HG03025 (cell line): ENCODE results near the gene CELF5.

Experiments
- ATAC-seq: cut with Tn5 transposase; IDR thresholded peaks from one replicate; pipeline ENCODE4 v1.9.1; 2021; ENCODE audit warnings: mild to moderate bottlenecking, moderate library complexity; ENCODE audit not compliant: unreplicated experiment, low FRiP score

Gene CELF5

DNA sequence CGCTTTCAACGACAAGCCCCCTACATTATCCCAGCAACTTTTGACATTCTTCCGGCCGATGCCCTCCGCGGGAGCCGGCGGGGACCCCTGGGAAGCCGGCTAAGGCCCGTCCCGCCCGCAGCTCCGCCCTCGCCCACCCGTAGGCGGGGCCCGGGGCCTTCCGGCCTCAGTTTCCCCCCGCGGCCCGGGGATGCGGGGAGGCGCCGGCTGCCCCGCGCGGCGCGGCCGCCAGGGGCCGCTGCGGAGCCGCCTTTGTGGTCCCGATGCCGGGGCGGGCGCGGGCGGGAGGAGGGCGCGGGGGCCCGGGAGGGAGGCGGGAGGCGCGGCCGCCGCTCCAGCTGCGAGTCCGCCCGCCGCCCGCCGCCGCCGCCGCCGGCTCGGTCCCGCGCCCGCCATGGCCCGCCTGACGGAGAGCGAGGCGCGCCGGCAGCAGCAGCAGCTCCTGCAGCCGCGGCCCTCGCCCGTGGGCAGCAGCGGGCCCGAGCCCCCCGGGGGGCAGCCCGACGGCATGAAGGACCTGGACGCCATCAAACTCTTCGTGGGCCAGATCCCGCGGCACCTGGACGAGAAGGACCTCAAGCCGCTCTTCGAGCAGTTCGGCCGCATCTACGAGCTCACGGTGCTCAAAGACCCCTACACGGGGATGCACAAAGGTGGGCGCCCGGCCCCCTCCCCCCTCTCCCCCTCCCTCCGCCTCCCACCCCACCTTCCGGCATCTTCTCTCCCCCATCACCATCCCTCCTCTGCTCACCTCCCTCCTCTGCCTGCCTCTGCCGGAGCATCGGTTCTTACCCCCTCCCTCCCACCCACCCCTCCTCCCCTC lies at the start of gene CELF5:
CELF5 (plus strand) TSS at position 316 of the 823 bp plus-strand sequence; CDS start at position 395, 79 bp downstream.
- ATAC-seq = no peak

DNA sequence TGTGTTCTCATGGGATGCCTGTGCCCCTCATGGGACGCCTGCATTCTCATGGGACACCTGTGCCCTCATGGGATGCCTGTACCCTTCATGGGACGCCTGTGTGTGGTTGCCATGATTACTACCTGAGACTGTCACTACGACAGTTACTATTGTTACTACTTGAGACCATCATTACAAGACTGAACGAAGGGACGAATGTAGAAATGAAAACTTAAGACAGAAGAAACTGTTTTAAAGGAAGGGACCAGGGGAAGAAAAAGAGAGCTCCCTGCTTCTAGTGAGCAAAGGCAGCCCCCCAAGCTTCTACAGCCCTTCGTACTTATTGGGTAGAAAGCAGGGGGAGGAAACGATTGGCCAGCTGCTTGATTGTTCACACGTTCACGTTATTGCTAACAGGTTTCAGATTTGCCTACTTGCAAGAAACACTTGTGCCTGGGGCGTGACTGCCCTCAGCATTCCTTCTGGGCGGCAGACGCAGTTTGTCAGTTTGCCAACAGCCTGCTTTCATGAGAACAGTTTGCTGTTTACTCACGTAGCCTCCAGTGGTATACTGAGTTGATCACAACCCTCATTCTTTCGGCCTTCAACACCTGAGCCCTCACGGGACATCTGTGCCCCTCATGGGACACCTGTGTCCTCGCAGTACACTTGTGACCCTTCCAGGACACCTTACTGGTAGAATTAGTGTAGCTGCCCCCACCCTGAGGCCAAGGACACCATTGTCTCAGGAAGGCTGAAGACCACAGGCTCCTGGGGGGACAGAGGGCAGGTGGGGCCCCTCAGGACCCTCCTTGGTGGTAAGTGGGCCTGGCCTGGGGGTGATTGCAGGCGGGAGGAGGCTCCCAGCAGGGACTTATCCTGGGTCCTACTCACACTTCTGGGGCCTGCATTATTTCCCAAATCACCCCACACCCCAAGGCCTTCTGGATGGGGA lies 48.4 kb upstream of the CELF5 start:
- no peak for ATAC-seq

DNA sequence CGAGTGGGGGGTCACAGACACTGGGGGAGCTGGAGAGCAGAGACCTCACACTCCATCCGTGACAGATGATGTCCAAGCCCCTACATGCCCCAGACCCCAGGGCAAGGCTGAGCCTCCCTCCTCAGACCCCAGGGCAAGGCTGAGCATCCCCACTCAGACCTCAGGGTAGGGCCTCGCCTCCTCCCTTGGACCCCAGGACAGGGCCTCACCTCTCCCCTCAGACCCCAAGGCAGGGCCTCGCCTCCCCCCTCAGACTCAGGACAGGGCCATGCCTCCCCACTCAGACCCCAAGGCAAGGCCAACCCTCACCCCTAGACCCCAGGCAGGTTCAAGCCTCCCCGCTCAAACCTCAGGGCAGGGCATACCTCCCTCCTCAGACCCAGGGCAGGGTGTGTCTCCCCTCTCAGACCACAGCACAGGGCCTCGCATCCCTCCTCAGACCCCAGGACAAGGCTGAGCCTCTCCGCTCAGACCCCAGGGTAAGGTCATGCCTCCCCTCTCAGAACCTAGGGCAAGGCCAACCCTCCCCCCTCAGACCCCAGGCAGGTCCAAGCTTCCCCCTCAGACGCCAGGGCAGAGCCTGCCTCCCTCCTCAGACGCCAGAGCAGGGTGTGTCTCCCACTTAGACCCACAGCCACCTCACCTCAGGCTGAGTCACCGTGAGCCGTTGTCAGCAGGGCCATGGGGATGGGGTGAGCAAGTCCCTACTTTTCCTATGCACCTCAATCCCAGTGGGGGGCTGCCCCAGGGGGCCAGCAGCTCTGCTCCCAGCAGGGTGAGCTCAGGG lies 47.6 kb upstream of the CELF5 start:
- ATAC-seq = no peak

DNA sequence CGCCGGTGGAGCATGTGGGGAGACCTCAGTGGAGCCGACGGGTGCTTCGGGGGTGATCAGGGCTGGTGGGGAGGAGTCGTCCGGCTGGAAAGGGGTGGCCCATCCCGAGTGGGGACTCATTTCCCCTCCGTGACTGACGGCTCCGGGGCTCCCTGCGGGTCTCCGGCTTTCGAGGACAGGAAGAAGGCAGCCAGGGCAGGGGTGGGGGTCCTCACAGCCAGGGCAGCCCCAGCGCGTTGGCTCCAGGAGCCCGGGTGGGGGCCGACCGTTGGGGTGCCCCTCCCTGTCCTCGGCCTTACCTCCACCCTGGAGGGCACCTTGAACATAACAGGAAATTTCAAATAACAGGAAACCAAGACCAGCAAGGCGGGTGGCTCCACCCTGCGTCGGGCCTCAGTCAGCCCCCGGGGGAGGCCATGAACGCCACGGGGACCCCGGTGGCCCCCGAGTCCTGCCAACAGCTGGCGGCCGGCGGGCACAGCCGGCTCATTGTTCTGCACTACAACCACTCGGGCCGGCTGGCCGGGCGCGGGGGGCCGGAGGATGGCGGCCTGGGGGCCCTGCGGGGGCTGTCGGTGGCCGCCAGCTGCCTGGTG lies 46.0 kb upstream of the CELF5 start, which contains the start of gene S1PR4:
S1PR4 (plus strand) TSS at position 393 of the 596 bp plus-strand sequence; CDS start at position 417, 24 bp downstream.
- no peak for ATAC-seq

DNA sequence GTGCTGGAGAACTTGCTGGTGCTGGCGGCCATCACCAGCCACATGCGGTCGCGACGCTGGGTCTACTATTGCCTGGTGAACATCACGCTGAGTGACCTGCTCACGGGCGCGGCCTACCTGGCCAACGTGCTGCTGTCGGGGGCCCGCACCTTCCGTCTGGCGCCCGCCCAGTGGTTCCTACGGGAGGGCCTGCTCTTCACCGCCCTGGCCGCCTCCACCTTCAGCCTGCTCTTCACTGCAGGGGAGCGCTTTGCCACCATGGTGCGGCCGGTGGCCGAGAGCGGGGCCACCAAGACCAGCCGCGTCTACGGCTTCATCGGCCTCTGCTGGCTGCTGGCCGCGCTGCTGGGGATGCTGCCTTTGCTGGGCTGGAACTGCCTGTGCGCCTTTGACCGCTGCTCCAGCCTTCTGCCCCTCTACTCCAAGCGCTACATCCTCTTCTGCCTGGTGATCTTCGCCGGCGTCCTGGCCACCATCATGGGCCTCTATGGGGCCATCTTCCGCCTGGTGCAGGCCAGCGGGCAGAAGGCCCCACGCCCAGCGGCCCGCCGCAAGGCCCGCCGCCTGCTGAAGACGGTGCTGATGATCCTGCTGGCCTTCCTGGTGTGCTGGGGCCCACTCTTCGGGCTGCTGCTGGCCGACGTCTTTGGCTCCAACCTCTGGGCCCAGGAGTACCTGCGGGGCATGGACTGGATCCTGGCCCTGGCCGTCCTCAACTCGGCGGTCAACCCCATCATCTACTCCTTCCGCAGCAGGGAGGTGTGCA lies 45.3 kb upstream of the CELF5 start:
- no peak for ATAC-seq

DNA sequence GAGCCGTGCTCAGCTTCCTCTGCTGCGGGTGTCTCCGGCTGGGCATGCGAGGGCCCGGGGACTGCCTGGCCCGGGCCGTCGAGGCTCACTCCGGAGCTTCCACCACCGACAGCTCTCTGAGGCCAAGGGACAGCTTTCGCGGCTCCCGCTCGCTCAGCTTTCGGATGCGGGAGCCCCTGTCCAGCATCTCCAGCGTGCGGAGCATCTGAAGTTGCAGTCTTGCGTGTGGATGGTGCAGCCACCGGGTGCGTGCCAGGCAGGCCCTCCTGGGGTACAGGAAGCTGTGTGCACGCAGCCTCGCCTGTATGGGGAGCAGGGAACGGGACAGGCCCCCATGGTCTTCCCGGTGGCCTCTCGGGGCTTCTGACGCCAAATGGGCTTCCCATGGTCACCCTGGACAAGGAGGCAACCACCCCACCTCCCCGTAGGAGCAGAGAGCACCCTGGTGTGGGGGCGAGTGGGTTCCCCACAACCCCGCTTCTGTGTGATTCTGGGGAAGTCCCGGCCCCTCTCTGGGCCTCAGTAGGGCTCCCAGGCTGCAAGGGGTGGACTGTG lies 44.6 kb upstream of the CELF5 start:
- ATAC-seq = no peak

DNA sequence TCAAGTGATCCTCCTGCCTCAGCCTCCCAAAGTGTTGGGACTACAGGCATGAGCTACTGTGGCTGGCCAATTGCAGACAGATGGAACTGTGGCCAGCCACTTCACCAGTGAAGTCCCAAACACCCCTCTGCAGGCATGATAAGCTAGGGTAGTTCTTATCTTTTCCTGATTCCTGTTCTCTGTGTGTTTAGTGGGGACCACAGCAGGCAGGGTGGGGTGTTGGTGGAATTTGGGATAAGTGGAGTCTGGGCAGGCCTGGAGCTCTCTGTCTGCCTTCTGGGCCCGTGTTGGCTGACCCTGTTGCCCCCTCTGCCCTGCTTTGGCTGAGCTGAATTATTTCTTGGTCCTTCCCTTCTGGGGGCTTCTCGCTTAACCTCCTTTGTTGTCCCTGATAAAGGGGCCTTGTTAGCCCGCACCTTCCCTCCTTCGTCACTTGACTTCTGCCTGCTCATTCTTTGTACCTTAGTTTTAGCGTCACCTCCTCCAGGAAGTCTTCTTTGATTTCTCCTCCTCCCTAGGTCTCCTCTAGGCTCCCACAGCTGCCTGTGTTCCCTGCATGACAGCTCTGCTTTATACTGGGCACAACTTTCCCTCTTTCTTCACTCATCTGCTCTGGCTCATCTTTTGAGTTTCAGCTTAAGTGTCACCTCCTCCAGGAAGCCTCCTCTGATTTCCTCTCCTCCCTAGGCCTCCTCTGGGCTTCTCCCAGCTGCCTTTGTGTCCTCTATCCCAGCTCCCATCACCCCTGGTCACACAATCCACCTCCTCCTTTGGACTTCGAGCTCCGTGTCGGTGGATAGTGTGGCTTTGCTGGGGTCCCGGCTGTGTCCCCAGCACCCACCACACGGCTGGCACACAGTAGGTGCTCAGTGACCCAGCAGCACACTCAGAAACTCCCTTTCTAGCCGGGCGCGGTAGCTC lies 40.5 kb upstream of the CELF5 start:
- no peak for ATAC-seq

DNA sequence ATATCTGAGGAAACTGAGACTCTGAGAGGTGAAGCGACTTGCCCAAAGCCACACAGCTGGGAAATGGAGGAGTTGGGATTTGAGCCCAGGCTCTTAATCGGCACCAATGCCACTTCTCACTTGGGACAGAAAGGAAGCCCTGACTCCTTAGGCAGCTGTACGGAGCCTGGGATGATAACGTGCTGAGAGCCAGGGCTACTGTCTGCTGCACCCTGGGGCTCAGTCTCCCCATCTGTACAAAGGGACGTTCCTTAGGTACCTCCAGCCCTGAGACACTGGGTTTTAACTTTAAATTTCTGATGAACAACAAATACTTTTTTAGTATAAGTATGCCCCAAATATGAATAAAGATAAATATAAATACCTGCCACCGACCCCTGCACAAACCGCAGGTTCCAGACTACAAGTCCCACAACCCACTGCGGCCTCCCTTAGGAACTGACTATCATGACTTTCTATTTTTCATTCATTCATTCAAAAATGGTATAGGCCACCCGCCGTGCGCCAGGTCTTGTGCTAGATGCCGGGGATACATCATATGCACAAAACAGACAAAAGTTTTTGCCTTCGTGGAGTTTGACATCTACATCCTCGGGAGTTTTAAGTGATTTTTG lies 39.5 kb upstream of the CELF5 start:
- peak; percentile 19 for ATAC-seq

DNA sequence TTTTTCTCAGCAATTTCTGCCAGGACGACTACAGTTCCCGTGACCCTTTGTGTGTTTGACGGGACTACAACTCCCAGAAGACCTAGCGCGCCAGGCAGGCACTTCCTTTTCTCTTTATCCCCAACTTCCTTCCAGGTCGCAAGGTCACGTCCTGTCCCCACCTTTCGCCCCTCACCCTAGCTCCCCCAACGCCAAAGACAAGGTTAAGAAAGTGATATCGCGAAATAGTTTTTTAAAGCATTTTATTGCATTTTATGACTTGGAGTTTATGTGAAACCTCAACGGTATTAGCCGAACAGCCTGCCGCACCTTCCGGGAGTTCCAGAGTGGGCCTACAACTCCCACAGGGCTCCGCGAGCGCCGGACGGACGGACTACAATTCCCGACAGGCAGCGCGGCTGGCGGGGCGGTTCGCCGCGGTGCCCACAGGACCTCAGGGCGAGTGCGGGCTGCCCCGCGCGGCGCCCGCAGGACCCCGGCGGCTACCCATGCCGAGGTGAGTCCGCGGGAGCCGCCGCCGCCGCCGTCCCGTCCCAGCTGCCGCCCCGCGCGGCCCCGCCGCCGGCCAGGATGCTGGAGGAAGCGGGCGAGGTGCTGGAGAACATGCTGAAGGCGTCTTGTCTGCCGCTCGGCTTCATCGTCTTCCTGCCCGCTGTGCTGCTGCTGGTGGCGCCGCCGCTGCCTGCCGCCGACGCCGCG lies 38.9 kb upstream of the CELF5 start, which contains the start of gene NCLN:
NCLN (plus strand) TSS at position 470 of the 699 bp plus-strand sequence; CDS start at position 571, 101 bp downstream.
- peak; percentile 69 for ATAC-seq

DNA sequence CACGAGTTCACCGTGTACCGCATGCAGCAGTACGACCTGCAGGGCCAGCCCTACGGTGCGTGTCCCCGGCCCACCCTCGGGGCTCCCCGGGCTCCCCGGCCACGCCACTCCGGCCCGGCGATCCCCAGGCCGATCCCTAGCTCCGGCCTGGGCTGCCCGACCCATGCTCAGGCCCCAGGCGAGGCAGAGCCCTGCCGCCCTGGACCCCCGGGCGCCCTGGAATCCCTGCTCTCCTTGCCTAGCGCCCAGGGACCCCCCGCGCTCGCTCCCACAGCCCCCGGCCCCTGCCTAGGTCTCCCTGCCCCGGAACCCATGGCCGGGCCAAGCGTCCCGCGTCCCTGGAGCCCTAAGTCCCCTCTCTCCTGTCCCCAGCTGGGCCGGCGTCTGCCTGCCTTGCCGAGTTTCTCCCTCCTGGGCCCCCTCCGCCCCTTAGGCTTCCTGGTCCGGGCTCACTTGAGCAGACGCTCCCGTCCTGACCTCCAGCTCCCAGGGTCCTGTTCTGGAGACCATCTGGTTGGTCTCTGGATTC lies 38.2 kb upstream of the CELF5 start:
- ATAC-seq = peak; percentile 27

DNA sequence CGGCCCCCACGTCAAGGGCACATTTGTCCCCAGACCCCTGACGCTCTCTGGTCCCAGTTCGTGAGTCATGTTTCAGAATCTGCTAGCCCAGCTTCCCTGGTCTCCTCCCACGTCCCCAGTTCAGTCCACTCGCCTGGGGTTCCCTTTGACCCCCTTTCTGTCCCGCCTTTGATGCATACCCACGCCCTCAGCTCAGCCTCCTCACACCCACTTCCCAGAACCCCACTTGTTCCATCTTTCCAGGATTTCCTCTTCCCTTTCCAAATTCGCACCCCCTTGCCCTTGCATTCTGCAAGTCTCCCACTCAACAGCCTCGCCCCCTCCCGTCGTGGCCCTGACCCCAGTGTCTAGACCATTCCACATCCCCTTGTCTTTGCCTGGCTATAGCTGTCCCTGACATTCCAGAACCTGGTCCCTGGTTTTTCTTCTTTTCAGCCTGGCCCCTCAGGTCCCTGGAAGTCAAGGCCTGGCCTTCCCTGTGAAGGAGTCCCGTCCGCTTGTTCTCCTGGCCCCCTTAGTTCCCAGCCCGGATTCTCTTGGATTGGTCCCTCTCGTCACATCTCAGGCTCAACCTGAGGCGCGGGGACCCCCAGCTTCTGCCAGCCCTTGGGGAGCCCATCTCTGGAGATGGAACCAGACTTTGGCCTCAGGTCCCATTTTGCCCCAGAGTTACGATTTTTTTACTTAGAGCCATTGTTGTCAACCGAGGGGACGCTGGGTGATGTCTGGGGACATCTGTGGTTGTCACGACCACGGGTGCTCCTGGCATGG lies 37.4 kb upstream of the CELF5 start:
- ATAC-seq = no peak

DNA sequence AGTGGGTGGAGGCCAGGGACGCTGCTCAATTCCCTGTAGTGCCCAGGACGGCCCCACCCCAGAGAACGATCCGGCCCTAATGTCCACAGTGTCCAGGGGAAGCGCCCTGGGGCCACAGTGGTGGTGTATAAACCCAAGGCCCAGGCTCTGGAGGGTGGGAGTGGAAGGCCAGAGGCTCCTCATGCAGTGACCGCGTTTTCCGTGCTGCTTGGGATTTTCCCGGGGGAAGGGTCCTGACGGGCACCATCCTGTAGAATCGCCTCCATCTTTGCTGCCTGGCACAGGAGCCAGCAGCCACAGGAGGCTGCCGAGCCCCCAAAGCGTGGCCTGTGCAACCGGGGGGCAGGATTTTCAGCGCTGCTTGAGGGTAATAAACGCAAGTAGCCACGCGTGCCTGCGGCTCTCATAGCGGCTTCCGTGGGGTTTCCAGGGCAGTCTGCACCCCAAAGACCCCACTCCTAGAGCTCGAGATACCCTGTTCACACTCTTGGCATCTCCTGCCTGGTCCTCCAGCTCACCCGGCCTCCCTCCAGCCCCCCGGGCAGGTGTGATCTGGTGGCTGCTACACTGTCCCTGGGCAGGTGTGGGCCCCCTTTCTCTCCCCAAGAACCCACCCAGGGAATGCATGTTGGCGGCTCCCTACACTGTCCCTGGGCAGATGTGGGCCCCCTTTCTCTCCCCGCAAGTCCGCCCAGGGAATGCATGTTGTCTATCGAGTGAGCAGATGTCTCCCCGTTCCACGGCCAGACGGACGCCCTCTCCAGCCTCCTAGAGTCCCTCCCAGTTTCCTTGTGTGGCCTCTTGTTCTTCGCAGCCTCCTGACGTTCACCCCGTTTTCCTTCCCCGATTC lies 36.6 kb upstream of the CELF5 start:
- no peak for ATAC-seq

DNA sequence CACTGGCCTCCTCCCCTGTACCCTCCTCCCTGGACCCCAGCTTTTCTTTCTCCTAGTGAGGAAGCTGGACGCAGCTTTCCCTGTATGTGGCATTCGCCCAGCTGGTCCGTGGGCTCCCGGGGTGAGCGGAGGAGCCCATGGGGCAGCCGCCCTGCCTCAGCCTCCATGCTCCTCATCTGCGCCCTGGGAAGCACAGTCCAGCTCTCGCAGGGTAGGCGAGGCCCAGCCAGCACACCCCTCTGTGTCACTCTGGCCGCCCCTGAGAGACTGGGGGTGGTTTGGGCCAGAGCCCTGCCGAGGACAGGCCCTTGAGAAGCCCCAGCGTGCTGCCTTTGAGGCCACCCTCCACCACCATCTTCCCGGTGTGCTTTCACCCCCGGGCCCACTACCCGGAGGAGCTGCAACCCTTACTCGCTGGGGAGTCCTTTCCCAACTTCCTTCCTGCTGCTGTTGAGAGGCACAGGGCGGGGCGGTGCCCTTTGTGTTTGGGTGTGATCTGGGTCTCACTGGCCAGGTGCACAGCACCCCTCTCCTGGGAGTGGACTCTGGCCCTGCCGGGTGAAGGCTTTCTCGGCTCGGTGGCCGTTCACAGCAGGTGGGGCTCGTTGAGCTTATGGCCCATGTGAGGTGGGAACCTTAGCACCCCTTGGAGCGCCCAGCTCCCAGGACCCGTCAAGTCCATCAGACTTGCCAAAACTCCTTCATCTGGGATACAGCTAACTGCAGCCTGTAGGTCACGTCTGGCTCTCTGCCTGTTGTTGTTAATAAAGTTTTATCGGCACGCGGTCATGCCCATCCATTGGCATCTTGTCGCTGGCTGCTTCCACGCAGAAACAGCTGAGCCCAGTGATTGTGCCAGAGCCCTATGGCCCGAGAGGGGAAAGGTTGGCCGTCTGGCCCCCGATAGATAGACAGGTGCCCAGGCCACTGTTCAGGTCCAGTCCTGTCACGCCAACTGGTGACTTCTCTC lies 35.5 kb upstream of the CELF5 start:
- ATAC-seq = no peak
